Transverse colon (tissue), 4 donors: ENCODE measurements around the gene SNX11. TPM values are rescaled to one million over a fixed set of nuclear protein-coding genes. Genes with fewer than 3 reads are reported as not detected.

ENCODE experiments used
- DNase-seq: peaks from one replicate; pipeline ENCODE4 v3.0.0-alpha.2; 2019
- H3K27ac ChIP-seq, 4 donors: fragments of 200-600 bp; sonication (generic); 2 replicates each; pipeline ENCODE4 v1.5.1; 2016 to 2018; ENCODE audit warnings: inconsistent platforms in 4 of 4
- H3K27me3 ChIP-seq: fragments of 200-600 bp; sonication (generic); 2 replicates; pipeline ENCODE4 v1.5.1; 2017; ENCODE audit warnings: inconsistent platforms
- H3K36me3 ChIP-seq, 4 donors: fragments of 200-600 bp; sonication (generic); 2 replicates each; pipeline ENCODE4 v1.5.1; 2017 to 2019; ENCODE audit warnings: inconsistent platforms in 4 of 4
- H3K4me1 ChIP-seq, 4 donors: fragments of 200-600 bp; sonication (generic); 2 replicates each; pipeline ENCODE4 v1.5.1; 2017 to 2020; ENCODE audit warnings: inconsistent platforms in 4 of 4
- H3K4me3 ChIP-seq, 4 donors: fragments of 200-600 bp; sonication (generic); 1 replicate in 1 of 4; 2 replicates in 3 of 4; pipeline versions ENCODE4 v1.5.1 to v1.6.1; 2017 to 2019; ENCODE audit warnings: inconsistent platforms in 4 of 4
- H3K9me3 ChIP-seq, 2 donors: fragments of 200-600 bp; sonication (generic); 2 replicates each; pipeline ENCODE4 v1.5.1; 2017 to 2019; ENCODE audit warnings: inconsistent platforms in 2 of 2
- EP300 ChIP-seq: sonication (generic); formaldehyde crosslinking; IDR thresholded peaks from one replicate; pipeline ENCODE4 v1.6.1; 2017; ENCODE audit warnings: antibody characterized with exemption, low read depth
- POLR2A ChIP-seq: fragments of 450-650 bp; IDR thresholded peaks from one replicate; pipeline ENCODE4 v1.6.1; 2016; ENCODE audit warnings: antibody characterized with exemption, mild to moderate bottlenecking, moderate library complexity
- POLR2AphosphoS5 ChIP-seq, 3 donors: sonication (generic); formaldehyde crosslinking; IDR thresholded peaks; one replicate each; pipeline ENCODE4 v1.6.1; 2016; ENCODE audit warnings: antibody characterized with exemption in 3 of 3
- WGBS, 2 donors: methylation state at CpG; one replicate each; pipeline ENCODE4 v1.1.5; 2018; ENCODE audit warnings: low coverage in 1 of 2; 5-methylcytosine and 5-hydroxymethylcytosine counted together
- in situ Hi-C, 4 donors: fragments of 200-750 bp; cut with MboI; loops; one replicate each; pipeline versions ENCODE4 v1.15.0 to v1.15.1; 2017; ENCODE audit warnings: low sequenced_read_pairs in 3 of 4, low pct_ligation_motif_present in 1 of 4, low pct_unique_long_range_greater_than_20kb in 1 of 4
- intact Hi-C: fragments of 100-400 bp; cut with DNase I; formaldehyde crosslinking; loops from one replicate; pipeline ENCODE4 v1.15.1; 2023; ENCODE audit warnings: low total_unique reads
- total RNA-seq, 4 donors: library from RNA; depleted of rRNA; stranded (reverse); fragments of >200 nt; gene quantifications; one replicate each; pipeline ENCODE4 v1.1.0, GENCODE V29; 2016
- TF ChIP-seq, protein P1 (sequence below), 5 experiments: fragments of 200-600 bp in 3 of 5; fragments of 450-650 bp in 2 of 5; sonication (generic) in 3 of 5; IDR thresholded peaks; 1 replicate in 2 of 5; 2 replicates in 3 of 5; pipeline ENCODE4 v1.5.1; 2016 to 2017; ENCODE audit warnings: antibody characterized with exemption in 5 of 5, inconsistent platforms in 3 of 5, mild to moderate bottlenecking in 2 of 5, moderate library complexity in 1 of 5

SNX11 gene
- total RNA-seq, 4 donors from 2014 or later: 2.0 to 24.3 (median 14.1) TPM

DNA sequence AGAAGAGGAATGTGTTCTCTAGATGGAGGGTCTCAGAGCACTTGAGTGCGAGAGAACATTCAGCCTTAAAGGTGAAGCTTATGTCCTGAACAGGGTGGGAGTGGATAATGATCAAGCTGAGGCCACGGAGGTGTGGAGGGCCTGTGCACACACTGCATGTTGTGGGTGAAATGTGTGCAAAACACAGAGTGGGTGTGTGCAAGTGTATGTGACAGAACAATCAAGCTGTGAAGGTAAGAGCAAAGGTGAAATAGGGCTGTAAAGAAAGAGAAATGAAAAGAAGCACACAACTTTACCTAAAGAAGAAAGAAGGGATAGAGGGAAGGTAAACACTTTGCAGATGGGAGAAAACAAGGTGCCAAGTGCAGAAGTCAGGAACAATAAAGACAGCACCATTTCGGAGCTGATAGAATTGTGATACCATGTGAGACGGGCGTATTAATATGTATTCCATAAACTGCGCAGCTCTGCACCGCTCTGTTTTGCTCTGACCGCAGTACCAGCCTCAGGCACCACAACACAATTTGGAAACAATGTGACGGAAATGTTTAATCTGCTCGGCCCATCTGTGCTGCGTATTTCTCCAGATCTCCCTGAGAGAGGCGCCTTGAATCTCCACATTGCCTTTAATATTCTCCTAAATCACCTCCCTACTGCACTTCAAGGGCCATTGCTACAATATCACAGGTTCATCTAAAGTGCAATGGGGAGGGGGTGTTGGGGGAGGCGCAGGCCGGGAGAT is 40.6 kb downstream of the SNX11 start:
- DNase-seq: no peak
- H3K9me3 ChIP-seq: no peaks in the 10 kb centered on the region
- WGBS, 2 donors: 53 to 71% methylated on average over 9 to 14 of the region's 14 CpGs
- no peak overlapping the region for H3K4me3 ChIP-seq
- no peaks in the 10 kb centered on the region for H3K36me3 ChIP-seq
- H3K27ac ChIP-seq: no peak overlapping the region
- H3K4me1 ChIP-seq: peaks cover 0 to 9% (median 0%) of the 10 kb centered on the region in 4 donors
- peaks cover 65% of the 10 kb centered on the region for H3K27me3 ChIP-seq
- no peak for TF ChIP-seq POLR2A
- no peak for TF ChIP-seq POLR2AphosphoS5 (IDR thresholded peaks at IDR 0.05)
- no peak for TF ChIP-seq EP300
- TF ChIP-seq, protein P1, sequence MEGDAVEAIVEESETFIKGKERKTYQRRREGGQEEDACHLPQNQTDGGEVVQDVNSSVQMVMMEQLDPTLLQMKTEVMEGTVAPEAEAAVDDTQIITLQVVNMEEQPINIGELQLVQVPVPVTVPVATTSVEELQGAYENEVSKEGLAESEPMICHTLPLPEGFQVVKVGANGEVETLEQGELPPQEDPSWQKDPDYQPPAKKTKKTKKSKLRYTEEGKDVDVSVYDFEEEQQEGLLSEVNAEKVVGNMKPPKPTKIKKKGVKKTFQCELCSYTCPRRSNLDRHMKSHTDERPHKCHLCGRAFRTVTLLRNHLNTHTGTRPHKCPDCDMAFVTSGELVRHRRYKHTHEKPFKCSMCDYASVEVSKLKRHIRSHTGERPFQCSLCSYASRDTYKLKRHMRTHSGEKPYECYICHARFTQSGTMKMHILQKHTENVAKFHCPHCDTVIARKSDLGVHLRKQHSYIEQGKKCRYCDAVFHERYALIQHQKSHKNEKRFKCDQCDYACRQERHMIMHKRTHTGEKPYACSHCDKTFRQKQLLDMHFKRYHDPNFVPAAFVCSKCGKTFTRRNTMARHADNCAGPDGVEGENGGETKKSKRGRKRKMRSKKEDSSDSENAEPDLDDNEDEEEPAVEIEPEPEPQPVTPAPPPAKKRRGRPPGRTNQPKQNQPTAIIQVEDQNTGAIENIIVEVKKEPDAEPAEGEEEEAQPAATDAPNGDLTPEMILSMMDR (IDR thresholded peaks at IDR 0.05): no peak
- intact Hi-C loops (no loop called here), in situ Hi-C loops (no loop called here)

DNA sequence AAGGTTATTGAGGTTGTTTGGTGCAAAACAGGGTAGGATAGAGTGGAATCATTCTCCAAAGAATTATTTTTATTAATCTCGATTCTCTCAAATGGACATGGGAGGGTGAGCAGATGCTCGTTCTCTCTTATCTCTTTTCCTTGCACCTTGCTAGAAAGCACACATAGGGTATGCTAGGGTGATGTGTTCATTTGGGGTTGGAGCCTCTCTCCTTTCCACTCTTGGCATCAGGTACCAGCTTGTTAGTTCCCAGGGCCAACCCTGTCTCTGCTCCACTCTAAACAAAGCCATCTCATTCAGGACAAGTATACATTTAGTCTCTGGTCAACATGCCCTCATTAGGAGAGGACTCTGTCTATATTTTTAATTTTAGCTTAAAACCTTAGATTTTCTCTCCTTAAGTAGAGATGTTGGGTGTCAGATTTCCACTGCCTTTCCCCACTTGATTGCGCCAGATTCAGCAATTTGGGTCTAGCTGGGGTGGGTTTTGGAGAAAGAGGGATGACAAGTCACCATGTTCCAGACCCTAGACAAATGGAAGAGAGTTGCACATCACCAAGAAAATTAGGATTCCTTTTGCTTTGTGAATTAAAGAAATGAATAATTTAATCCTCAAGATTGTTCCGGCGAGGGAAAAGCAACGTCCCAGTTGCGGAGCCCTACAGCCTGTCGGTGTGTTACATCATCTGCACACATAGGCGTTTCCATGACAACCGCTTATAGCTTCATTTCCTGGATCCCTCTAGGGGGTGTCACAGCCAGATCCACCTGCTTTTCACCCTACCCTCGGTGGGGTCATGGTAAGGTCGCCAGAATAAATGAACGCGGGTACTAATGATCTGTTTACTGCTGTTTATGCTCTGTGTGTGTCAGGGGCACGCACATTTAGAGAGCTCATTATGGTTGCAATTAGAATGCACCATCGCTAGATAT is 41.6 kb downstream of the SNX11 start:
- intact Hi-C loops (no loop called here), in situ Hi-C loops (no loop called here)
- H3K4me1 ChIP-seq: peaks cover 0 to 9% (median under 1%) of the 10 kb centered on the region in 4 donors
- no peak for DNase-seq
- no peak overlapping the region for H3K27ac ChIP-seq
- WGBS, 2 donors: 68 to 71% methylated on average over 12 to 16 of the region's 16 CpGs
- H3K27me3 ChIP-seq: peaks cover 62% of the 10 kb centered on the region
- H3K9me3 ChIP-seq: no peaks in the 10 kb centered on the region
- no peak overlapping the region for H3K4me3 ChIP-seq
- H3K36me3 ChIP-seq: no peaks in the 10 kb centered on the region
- TF ChIP-seq POLR2AphosphoS5 (IDR thresholded peaks at IDR 0.05) (no peak), POLR2A (no peak), EP300 (no peak)
- TF ChIP-seq, protein P1 (IDR thresholded peaks at IDR 0.05): no peak

DNA sequence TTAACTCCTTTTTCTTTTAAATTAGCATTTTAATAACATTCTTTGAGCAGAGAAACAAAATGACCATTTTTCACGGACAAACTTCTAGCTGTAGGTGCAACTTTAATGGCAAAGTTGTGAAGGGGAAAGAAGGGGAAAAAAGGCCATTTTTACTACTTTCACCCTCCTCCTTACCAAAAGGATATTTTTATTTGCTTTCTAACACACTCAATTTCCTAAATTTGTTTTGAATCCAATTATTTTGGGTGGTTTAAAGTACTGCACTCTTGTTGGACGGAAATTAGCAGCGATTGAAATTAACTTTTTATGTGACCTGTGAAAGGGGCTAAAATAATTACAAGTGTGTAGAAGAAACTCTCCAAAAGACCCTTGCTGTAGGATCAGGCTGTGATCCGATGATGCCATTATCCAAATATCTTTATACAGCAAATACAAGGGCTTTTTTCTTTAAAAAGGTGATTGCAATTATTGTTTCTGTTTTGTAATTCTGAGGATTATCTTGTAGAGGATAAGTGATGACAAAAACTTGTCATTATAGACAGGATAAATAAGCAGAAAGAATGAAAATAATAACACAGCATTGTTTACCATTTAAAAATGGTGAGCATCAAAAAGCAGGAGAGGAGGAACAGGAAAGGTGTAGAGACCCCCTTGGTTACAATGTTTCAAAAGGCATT is 42.4 kb downstream of the SNX11 start:
- no peak for DNase-seq
- Histone ChIP-seq H3K9me3 (no peaks in the 10 kb centered on the region), H3K4me3 (no peak overlapping the region), H3K27ac (no peak overlapping the region), H3K4me1 (peaks cover 0 to 8% (median 3%) of the 10 kb centered on the region in 4 donors), H3K27me3 (peaks cover 61% of the 10 kb centered on the region), H3K36me3 (no peaks in the 10 kb centered on the region)
- in situ Hi-C loops: no loop called here
- 70 to 87% methylated on average over 4 of the region's 4 CpGs for WGBS, 2 donors
- intact Hi-C loops: no loop called here
- TF ChIP-seq POLR2AphosphoS5 (IDR thresholded peaks at IDR 0.05) (no peak), POLR2A (no peak), EP300 (no peak)
- TF ChIP-seq, protein P1 (IDR thresholded peaks at IDR 0.05): no peak

DNA sequence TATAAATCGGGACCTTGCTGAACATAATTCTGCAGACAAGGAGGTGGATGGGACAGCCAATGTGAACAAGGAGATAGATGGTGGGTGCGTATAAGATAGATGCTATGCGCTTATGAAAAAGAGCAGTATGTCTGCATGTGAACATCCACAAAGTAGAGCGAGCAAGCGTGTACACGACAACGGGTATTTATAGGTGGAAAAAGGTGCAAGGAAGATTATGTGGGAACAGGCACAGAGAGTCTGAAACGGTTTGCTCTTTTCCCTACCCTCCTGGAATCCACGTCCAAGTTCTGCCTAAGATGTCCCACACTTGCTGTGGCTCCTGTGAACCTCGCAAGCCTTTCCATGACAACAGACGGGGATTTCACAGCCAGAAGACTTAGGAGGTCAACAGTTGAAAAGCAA is 43.0 kb downstream of the SNX11 start:
- in situ Hi-C loops: no loop called here
- 64 to 90% methylated on average over 8 to 11 of the region's 11 CpGs for WGBS, 2 donors
- Histone ChIP-seq H3K9me3 (no peaks in the 10 kb centered on the region), H3K36me3 (no peaks in the 10 kb centered on the region), H3K4me3 (no peak overlapping the region), H3K27ac (no peak overlapping the region), H3K27me3 (peaks cover 56% of the 10 kb centered on the region), H3K4me1 (peaks cover 0 to 5% (median under 1%) of the 10 kb centered on the region in 4 donors)
- DNase-seq: no peak
- intact Hi-C loops: no loop called here
- TF ChIP-seq POLR2A (no peak), EP300 (no peak), POLR2AphosphoS5 (IDR thresholded peaks at IDR 0.05) (no peak)
- TF ChIP-seq, protein P1 (IDR thresholded peaks at IDR 0.05): no peak
